ENCODE measurements around the gene TRHDE.

Gene TRHDE

GRCh38 chr12:72273851-72274351, 1.7 kb downstream of the TRHDE start:
- in situ Hi-C loops (cut with HindIII; ENCODE audit: low sequenced_read_pairs) = no loop called here

GRCh38 chr12:72274931-72275330, 2.8 kb downstream of the TRHDE start:
- in situ Hi-C loops (cut with HindIII; ENCODE audit: low sequenced_read_pairs) = no loop called here

GRCh38 chr12:72275526-72275925, 3.4 kb downstream of the TRHDE start:
- in situ Hi-C loops (cut with HindIII; ENCODE audit: low sequenced_read_pairs) = no loop called here

DNA sequence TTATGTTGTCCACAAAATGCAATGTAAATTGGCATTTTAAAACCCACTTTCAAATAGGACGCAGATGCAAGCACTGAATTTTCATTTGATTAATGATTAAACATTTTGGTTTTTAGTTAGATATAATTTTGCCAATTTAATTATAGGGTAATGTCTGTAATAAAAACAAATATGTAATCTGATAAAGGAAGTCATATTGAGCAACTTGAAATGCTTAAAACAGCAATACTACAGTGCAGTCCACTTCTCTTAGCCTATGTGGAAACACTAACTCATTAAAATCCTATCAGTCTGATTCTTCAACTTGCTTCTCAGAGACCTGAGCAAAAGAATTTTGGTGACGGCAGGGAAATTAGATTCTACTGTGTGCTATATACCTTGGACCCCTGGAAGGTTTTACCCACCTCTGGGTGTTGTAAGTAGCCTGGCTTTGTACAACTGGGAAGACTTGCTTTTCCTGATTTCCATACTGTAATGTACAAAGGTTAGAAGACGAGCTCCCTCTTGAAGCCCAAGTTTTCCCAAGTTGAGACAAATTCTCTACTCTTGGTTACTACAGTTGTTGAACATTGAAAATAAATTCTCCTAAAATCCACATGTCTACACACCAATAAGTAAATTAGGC, 4.1 kb downstream of the TRHDE start:
- in situ Hi-C loops (cut with HindIII; ENCODE audit: low sequenced_read_pairs) = no loop called here

DNA sequence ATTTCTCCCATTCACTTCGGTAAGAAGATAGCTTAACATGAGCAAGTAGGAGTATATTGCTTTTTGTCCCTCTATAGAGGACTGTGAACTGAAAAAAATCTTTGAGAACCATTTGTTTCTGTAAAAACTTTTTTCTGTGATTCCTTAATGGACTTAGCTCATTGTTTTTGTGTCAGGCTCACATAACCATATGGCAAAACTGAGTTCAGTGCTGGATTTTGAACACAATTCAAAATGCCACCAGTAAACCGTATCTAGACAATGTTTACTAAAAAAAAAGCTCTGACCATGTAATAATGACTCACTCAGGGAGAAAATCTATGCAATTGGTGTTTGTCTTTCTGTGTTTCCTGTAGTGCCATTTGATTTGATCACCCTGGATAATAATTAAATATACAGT, 5.2 kb downstream of the TRHDE start:
- in situ Hi-C loops (cut with HindIII; ENCODE audit: low sequenced_read_pairs) = no loop called here

DNA sequence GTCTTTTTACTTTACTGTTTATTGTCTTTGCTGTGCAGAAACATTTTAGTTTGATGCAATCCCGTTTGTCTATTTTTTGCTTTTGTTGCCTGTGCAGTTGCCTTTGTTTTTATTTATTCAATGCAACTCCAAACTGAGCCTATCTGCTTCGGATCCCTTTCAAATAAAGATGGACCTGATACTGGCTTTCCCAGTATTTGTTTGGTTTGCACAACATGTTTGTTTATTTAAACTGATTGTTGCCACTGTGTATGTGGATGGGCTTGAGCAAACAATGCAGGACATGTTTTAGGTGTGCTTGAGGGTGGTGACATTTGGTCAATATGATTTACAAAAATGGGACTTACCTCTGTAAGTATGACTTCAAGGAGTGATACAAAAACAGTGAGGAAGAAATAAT, 6.7 kb downstream of the TRHDE start:
- in situ Hi-C loops (cut with HindIII; ENCODE audit: low sequenced_read_pairs) = no loop called here

DNA sequence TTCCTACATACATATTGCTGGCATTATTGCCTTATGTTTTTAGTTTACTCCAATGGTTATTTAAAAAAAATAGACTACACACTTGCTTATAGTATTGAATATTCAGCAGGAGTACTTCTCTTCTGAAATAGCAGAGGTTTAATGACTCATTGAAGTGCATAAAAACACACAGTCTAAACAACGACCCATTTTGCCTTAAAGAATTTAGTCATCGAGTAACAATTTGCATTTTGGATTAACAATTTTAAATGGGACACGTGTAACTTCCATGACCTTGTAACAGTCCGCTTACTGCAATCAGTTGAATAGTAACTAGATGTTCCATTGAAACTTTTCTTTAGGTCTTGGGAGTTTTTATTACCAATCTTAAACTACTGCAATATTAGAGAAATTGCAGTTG, 9.0 kb downstream of the TRHDE start:
- in situ Hi-C loops (cut with HindIII; ENCODE audit: low sequenced_read_pairs) = no loop called here

GRCh38 chr12:72282721-72283120, 10.6 kb downstream of the TRHDE start:
- in situ Hi-C loops (cut with HindIII; ENCODE audit: low sequenced_read_pairs) = no loop called here

DNA sequence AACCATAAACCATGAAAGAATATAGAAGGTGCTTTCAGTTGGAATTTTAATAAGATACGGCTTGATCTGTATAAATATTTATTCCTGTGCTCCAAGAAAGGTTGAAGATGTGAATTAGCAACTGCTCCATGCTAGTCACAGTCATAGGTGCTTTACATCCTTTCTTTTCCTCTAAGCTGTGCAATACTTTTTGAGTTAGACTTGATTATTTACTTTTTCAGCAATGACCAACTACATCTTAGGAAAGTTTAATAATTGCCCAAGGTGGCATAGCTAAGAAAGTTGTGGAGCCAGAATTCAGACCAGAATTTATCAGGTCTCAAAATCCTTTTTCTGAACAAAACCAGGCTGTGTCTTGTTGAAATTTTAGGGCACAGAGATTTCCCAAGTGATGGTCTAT, 13.7 kb downstream of the TRHDE start:
- in situ Hi-C loops (cut with HindIII; ENCODE audit: low sequenced_read_pairs) = no loop called here

GRCh38 chr12:72286526-72286925, 14.4 kb downstream of the TRHDE start:
- in situ Hi-C loops (cut with HindIII; ENCODE audit: low sequenced_read_pairs) = no loop called here

- in situ Hi-C loops (cut with HindIII; ENCODE audit: low sequenced_read_pairs) = no loop called here
Measured at GRCh38 chr12:72288436-72288835, 16.3 kb downstream of the TRHDE start.

DNA sequence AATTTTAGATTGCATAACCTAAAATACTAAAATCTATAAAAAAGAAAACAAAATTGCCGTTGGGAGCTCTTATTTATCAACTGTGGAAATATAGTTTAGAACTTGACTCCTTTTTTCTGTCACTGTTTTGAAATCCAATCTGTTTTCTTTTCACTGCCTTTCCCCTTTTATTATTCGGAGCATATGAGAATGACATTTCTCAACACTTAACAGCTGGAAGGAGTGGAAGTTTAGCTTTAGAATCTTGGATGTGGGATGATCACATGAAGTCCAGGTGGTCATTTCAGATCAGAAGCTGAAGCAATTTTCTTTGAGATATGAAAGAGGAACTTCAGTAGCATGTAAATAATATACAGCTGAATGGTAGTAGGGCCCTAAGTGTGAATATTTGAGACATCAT, 16.7 kb downstream of the TRHDE start:
- in situ Hi-C loops (cut with HindIII; ENCODE audit: low sequenced_read_pairs) = no loop called here

GRCh38 chr12:72289633-72290032, 17.5 kb downstream of the TRHDE start:
- in situ Hi-C loops (cut with HindIII; ENCODE audit: low sequenced_read_pairs) = no loop called here

DNA sequence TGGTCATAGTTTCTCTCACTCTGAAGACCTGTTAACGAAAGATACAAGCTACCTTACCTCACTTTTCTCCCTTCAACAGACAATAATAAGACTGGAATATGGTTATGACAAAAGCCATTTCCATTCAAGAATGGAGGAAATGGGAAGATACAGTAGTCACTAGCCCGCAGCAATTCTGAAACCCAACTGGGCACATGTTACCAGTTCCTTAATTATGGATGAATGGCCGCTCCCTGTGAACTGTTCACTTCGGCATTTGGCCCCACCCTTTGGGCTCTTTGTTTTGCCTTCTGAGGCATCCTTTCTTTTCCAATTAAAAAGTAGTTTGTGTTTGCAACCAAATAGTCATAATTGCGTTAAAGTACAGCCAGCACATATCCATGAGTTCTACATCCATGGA, 19.0 kb downstream of the TRHDE start:
- in situ Hi-C loops (cut with HindIII; ENCODE audit: low sequenced_read_pairs) = no loop called here

DNA sequence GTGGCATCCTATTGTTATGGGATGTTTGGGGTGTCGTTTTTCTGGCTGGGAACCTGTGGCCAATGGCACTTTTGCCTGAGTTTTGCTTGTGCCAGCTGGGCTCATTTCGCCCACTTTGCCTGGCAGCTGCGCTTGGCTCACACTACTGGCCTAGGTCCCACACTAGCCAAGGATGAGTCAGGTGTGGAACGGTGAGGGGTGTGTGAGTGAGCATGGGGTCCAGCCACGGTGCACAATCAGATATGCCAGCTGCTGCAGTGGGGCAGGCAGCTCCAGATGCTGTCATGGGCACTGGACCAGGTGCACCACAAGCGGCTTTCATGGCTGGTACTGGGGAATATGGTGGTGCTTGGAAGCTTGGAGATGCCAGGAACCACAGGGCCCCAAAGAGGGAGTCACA, 21.5 kb downstream of the TRHDE start:
- in situ Hi-C loops (cut with HindIII; ENCODE audit: low sequenced_read_pairs) = no loop called here

DNA sequence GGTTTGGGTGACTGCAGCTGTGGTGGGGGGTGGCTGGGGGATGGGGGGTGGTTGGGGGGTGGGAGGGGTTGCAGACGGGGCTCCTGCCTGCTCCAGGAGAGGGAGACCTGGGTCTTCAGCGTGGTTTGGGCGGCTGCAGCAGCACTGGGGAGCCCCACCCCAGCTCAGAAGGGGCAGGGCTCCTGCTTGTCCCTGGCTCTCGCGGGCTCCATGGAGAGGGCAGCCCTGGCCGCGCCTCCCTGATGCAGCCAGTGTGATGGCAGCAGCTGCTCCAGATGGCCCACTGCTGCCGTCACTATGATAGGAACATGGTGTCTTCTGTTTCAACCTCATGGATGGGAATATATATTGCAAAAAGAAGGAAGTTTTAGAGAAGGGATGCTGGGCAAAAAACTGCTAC, 22.9 kb downstream of the TRHDE start:
- in situ Hi-C loops (cut with HindIII; ENCODE audit: low sequenced_read_pairs) = no loop called here

- in situ Hi-C loops (cut with HindIII; ENCODE audit: low sequenced_read_pairs) = no loop called here
Measured at GRCh38 chr12:72295744-72296143, 23.6 kb downstream of the TRHDE start.

DNA sequence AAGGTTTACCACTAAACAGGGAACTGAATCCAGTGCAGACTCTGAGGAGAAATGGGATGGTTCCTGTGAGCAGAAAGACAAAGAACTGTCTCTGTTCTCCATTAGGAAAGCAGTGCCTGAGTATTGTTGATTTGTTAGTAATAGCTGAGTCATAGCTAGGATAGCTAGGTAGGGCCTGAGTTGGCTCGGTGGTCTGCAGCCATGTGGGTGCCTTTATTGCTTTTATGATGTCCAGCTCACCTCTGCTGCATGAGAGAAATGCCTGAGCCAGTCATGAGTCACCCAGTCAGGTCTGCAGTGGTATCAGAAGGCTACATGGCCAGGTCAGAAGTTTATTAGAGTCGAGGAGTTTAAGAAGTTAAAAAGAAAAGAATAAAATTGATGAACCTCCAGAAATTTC, 24.2 kb downstream of the TRHDE start:
- in situ Hi-C loops (cut with HindIII; ENCODE audit: low sequenced_read_pairs) = no loop called here

- in situ Hi-C loops (cut with HindIII; ENCODE audit: low sequenced_read_pairs) = no loop called here
Measured at GRCh38 chr12:72297666-72298065, 25.5 kb downstream of the TRHDE start.

DNA sequence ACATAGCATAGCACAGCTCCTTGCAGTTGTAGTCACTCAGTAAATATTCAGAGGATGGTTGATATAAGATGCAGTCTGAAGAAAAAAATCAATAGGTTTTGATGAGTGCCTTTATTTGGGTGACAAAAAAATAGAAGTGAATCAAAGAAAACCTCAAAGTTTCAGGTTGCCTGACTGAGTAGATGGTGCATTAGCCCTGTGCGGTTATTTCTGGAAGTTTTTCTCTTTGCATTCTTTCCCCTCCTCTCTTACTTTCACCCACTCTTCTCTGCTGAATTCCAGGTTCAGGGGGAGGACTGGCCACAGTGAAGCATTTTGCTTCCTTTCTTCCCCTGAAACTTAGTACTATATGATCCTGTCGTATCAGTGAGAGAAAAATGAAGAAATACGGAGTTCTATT, 28.6 kb downstream of the TRHDE start:
- in situ Hi-C loops (cut with HindIII; ENCODE audit: low sequenced_read_pairs) = no loop called here

DNA sequence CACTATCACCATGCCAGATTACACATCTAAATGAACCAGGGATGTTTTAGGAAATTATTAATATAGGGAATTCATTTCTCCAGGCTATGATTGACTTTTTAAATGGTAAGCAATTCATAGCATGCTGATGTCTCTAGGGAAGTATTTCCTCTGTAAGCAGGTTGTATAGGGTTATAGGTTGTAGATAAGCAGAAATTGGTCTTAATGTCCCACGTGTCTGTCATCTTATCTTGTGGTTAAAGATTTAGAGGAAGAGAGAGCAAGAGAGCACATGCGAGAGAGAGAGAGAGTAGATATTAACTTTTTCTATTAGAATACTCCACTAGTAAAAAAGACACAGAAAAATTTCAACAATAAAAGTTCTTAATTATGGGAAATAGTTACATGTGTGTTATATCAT, 32.6 kb downstream of the TRHDE start:
- in situ Hi-C loops (cut with HindIII; ENCODE audit: low sequenced_read_pairs) = no loop called here

GRCh38 chr12:72307229-72307628, 35.1 kb downstream of the TRHDE start:
- in situ Hi-C loops (cut with HindIII; ENCODE audit: low sequenced_read_pairs) = no loop called here

DNA sequence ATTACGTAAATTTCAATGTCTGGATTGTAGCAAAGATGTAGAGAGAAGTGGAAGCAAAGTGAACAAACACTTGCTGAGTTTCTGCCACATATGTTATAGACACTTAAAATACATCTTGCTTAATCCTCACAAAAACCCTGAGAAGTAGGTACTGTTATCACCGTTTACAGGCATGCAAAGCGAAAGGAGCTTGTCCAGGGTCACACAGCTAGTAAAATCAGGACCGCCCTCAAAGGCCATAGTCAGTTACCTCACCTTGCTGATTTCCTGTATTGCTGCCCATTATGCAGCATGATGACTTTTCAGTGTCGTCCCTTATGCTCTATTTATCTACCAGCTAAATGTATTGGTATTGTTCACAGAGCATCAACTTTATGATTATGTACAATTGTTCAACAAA, 39.8 kb downstream of the TRHDE start:
- in situ Hi-C loops (cut with HindIII; ENCODE audit: low sequenced_read_pairs) = no loop called here
